Liver (tissue), 3 donors: ENCODE data around the gene PDE3B.

ENCODE experiments used
- GABPA ChIP-seq, 2 donors: IDR thresholded peaks in 1 of 2; conservative IDR thresholded peaks in 1 of 2; 2 replicates each; pipeline ENCODE4 v1.6.1; 2016; ENCODE audit warnings: antibody characterized with exemption in 2 of 2, mild to moderate bottlenecking in 1 of 2, moderate library complexity in 1 of 2
- JUND ChIP-seq, 2 donors: IDR thresholded peaks; 2 replicates each; pipeline ENCODE4 v1.6.1; 2016; ENCODE audit warnings: antibody characterized with exemption in 2 of 2
- MAX ChIP-seq: IDR thresholded peaks from 2 replicates; pipeline ENCODE4 v1.6.1; 2016; ENCODE audit warnings: antibody characterized with exemption
- RAD21 ChIP-seq, 2 donors: IDR thresholded peaks; 2 replicates each; pipeline ENCODE4 v1.6.1; 2016; ENCODE audit warnings: antibody characterized with exemption in 2 of 2, mild to moderate bottlenecking in 2 of 2
- REST ChIP-seq: IDR thresholded peaks from 2 replicates; pipeline ENCODE4 v1.6.1; 2016; ENCODE audit warnings: antibody characterized with exemption, mild to moderate bottlenecking
- RXRA ChIP-seq, 2 donors: IDR thresholded peaks; 2 replicates each; pipeline ENCODE4 v1.6.1; 2017 to 2018; ENCODE audit warnings: antibody characterized with exemption in 2 of 2, mild to moderate bottlenecking in 1 of 2
- SP1 ChIP-seq: IDR thresholded peaks from 2 replicates; pipeline ENCODE4 v1.6.1; 2018; ENCODE audit warnings: antibody characterized with exemption, mild to moderate bottlenecking
- TAF1 ChIP-seq: conservative IDR thresholded peaks from 2 replicates; pipeline ENCODE4 v1.6.1; 2016; ENCODE audit warnings: antibody characterized with exemption, mild to moderate bottlenecking
- YY1 ChIP-seq: IDR thresholded peaks from 2 replicates; pipeline ENCODE4 v1.6.1; 2016; ENCODE audit warnings: antibody characterized with exemption, mild to moderate bottlenecking
- TF ChIP-seq, protein P1 (sequence below): fragments of 150-350 bp; IDR thresholded peaks from 2 replicates; pipeline ENCODE4 v1.5.1; 2017; ENCODE audit warnings: improper control_type of control experiment, low read depth, low read length; ENCODE audit not compliant: missing input control
- TF ChIP-seq, protein P2 (sequence below): IDR thresholded peaks from 2 replicates; pipeline ENCODE4 v1.6.1; 2016; ENCODE audit warnings: antibody characterized with exemption
- donor health status: healthy.
- donor health status: healthy.

DNA sequence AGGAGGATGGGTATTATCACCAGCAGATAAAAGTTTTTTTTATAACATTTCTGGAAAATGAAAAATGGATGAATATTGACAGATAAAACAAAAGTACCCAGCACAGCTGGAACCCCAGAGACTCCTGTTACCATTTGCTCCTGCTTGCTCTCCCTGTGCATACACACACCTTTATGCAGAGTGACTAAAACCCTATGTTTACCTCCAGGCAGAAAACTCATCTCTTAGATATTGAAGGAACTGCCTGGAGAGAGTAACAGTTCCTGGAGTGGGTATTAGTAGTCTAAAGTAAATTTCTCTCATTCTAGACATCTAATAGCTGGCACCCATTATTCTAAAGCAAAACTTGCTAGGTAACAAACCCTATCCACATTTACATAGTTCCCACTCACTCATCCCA, 210.5 kb downstream of the PDE3B start:
- TF ChIP-seq, protein P1, sequence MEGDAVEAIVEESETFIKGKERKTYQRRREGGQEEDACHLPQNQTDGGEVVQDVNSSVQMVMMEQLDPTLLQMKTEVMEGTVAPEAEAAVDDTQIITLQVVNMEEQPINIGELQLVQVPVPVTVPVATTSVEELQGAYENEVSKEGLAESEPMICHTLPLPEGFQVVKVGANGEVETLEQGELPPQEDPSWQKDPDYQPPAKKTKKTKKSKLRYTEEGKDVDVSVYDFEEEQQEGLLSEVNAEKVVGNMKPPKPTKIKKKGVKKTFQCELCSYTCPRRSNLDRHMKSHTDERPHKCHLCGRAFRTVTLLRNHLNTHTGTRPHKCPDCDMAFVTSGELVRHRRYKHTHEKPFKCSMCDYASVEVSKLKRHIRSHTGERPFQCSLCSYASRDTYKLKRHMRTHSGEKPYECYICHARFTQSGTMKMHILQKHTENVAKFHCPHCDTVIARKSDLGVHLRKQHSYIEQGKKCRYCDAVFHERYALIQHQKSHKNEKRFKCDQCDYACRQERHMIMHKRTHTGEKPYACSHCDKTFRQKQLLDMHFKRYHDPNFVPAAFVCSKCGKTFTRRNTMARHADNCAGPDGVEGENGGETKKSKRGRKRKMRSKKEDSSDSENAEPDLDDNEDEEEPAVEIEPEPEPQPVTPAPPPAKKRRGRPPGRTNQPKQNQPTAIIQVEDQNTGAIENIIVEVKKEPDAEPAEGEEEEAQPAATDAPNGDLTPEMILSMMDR: no peak
- TF ChIP-seq SP1 (no peak), GABPA (IDR thresholded peaks at IDR 0.05 in 1 of 2, conservative IDR thresholded peaks at IDR 0.05 in 1 of 2) (no peak), RAD21 (IDR thresholded peaks at IDR 0.05) (no peak), REST (no peak), MAX (no peak), TAF1 (no peak), YY1 (no peak), JUND (IDR thresholded peaks at IDR 0.05) (no peak), RXRA (IDR thresholded peaks at IDR 0.05) (no peak)
- TF ChIP-seq, protein P2, sequence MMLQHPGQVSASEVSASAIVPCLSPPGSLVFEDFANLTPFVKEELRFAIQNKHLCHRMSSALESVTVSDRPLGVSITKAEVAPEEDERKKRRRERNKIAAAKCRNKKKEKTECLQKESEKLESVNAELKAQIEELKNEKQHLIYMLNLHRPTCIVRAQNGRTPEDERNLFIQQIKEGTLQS: no peak
